Activated naive CD4-positive, alpha-beta T cell treated with anti-CD3 and anti-CD28 coated beads, Interleukin-2, amount 10 ng/mL, durations not matched to agents 7 days and 5 days (primary cell): ENCODE data around the gene TGFB1I1.
"Not testable (repeated sequence)": the region's sequence is repeated elsewhere in the genome, so short reads cannot be mapped to it uniquely, and the experiment has no call there.

ENCODE experiments used
- CTCF ChIA-PET: fragments of 350-600 bp; sonication (Branson Sonifier 250); formaldehyde crosslinking; loops from one replicate; lab custom pipeline; 2021; ENCODE audit warnings: antibody characterized with exemption; lab: Charles Lee
- DNase-seq: peaks from one replicate; pipeline ENCODE4 v3.0.0-alpha.2; 2020
- H3K27ac Mint-ChIP-seq: one replicate; pipeline ENCODE4 v1.8.0; 2021; ENCODE audit warnings: mild to moderate bottlenecking, moderate library complexity, mixed read lengths
- H3K27me3 Mint-ChIP-seq: one replicate; pipeline ENCODE4 v1.8.0; 2021; ENCODE audit warnings: mild to moderate bottlenecking, mixed read lengths
- H3K36me3 Mint-ChIP-seq: one replicate; pipeline ENCODE4 v1.8.0; 2021; ENCODE audit warnings: mixed read lengths
- H3K4me1 Mint-ChIP-seq: one replicate; pipeline ENCODE4 v1.8.0; 2021; ENCODE audit warnings: mixed read lengths
- H3K4me3 Mint-ChIP-seq: one replicate; pipeline ENCODE4 v1.8.0; 2021; ENCODE audit warnings: mild to moderate bottlenecking, moderate library complexity, mixed read lengths
- H3K9me3 Mint-ChIP-seq: one replicate; pipeline ENCODE4 v1.8.0; 2021; ENCODE audit warnings: mixed read lengths

TGFB1I1 gene

DNA sequence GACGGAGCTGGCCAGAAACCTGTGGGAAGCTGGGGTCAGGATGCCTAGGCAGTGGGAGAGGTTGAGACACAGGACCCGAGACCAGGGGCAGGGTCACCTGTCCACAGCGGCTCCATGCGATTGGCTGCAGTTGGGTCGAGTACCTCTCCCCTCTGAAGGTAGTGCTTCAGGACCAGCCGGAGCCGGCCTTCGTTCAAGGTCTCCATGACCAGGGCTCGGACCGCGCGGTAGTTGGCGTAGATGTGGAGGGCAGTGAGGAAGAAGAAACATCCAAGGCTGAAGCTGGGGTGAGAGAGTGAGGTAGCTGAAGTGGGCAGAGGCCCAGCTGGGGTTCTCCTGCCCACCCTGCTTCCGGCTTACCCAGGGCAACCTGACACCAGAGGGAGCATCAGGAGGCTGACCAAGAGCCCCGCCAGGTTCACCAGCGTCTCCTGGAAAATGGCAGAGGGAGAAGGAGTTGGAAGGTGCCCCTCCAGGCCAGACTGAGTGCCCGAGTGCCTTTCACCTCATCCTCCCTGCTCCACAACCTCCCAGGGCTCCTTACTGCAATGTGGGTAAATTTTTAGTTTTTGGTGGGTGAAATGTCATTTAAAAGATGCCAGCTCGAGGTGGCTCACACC lies 21.7 kb downstream of the TGFB1I1 start:
- Mint-ChIP-seq H3K27ac (no peak overlapping the region), H3K4me3 (no peak overlapping the region)

DNA sequence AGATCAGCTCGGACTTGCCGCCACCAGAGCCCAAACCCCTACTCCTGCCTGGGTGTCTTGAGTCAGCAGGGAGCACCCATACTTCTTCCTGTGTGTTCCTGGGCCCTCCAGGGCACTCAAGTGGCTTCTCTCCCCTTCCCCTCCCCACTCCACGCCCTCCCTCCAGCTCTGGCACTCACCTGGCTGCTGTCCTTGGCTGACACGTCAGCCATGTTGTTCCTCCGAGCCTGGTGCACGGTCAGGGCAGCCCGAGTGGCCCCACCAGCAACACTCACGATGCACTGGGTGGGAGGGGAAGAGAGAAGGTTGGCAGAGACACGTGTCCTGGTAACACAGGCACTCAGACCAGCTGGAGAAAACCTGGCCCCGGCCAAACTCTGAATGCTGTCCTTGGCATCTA lies 24.7 kb downstream of the TGFB1I1 start:
- Mint-ChIP-seq H3K9me3 (no peaks in the 10 kb centered on the region), H3K4me3 (no peak overlapping the region), H3K36me3 (peaks cover 14% of the 10 kb centered on the region), H3K27ac (no peak overlapping the region), H3K27me3 (no peaks in the 10 kb centered on the region), H3K4me1 (no peaks in the 10 kb centered on the region)
- CTCF ChIA-PET = no interaction called here
- DNase-seq = no peak

More for the DNA sequence above, 21.7 kb downstream of the TGFB1I1 start:
- H3K9me3 Mint-ChIP-seq = no peaks in the 10 kb centered on the region
- H3K27me3 Mint-ChIP-seq = no peaks in the 10 kb centered on the region
- peaks cover 7% of the 10 kb centered on the region for H3K36me3 Mint-ChIP-seq
- no peak for DNase-seq
- H3K4me1 Mint-ChIP-seq = peaks cover 3% of the 10 kb centered on the region
- CTCF ChIA-PET = no interaction called here

DNA sequence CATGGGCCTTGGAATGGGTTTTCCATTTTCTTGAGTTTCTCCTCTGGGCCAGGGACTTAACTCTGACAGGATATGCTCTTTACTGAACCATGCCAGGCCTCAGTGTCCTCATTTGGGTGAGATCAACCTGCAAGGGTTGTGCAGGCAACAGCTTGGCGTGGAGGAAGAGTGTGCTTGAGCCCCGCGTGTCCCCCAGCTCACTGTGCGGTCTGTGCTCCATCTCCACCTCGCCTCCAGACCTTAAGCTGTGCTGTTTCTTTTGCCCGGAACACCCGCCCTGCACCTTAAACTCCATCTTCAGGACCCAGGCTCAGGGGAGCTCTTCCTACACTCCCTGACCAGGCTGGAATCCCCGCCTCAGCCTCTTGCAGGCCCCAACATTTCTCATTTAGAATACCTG lies 26.5 kb downstream of the TGFB1I1 start:
- no peaks in the 10 kb centered on the region for H3K27me3 Mint-ChIP-seq
- H3K4me1 Mint-ChIP-seq = no peaks in the 10 kb centered on the region
- CTCF ChIA-PET = interaction anchor here (1.2 kb wide), 1 partner anchor 8 kb away, joined by 3 read pairs; no protein-coding TSS in a partner anchor
- H3K36me3 Mint-ChIP-seq = peaks cover 10% of the 10 kb centered on the region
- H3K4me3 Mint-ChIP-seq = no peak overlapping the region
- no peaks in the 10 kb centered on the region for H3K9me3 Mint-ChIP-seq
- no peak overlapping the region for H3K27ac Mint-ChIP-seq
- no peak for DNase-seq

DNA sequence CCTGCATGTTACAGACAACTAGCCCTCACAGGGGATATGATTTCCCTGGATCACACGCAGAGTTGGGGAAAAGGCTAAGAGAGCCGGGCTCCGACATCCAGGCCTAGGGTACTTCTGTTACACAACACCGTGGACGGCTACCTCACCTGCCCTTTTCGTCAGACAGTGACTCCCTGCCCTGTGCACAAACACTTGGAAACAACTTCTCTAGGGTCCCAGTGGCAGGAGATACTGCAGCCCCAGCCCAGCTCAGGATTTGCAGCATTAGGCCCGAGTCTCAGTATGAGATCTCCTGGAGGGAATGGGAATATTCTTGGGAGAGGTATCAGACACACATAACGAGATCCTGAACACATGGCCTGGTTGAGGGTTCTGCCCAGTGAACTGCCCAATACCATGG lies 28.0 kb downstream of the TGFB1I1 start:
- H3K27ac Mint-ChIP-seq = no peak overlapping the region
- no peaks in the 10 kb centered on the region for H3K27me3 Mint-ChIP-seq
- CTCF ChIA-PET = interaction anchor here (1.3 kb wide), 1 partner anchor 12 kb away, joined by 3 read pairs; no protein-coding TSS in a partner anchor
- no peak overlapping the region for H3K4me3 Mint-ChIP-seq
- peaks cover 12% of the 10 kb centered on the region for H3K4me1 Mint-ChIP-seq
- no peaks in the 10 kb centered on the region for H3K9me3 Mint-ChIP-seq
- H3K36me3 Mint-ChIP-seq = peaks cover 14% of the 10 kb centered on the region
- no peak for DNase-seq

DNA sequence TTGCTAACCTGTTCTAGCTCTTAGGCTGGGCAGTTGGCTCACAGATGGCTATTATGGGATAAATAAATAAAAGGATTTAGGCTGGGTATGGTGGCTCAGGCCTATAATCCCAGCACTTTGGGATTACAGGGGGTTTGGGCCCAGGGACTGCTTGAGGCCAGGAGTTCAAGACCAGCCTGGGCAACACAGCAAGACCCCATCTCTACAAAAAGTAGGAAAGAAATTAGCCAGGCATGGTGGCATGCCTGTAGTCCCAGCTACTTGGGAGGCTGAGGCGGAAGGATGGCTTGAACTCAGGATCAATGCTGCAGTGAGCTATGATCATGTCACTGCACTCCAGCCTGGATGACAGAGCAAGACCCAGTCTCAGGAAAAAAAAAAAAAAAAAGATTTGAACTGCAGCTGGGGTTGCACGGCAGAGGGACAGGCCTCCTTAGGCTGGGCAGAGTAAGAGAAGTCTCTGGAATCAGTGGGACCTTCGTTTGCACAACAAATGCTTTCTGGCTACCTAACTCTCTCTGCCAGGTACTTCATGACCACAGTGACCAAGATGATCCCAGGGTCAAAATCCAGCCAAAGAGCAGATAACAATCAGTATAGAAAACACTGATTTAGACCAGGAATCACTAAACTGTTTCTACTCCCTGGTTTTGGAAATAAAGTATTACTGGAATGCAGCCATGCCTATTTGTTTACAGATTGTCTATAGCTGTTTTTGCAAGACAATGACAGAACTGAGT lies 29.4 kb downstream of the TGFB1I1 start:
- H3K4me3 Mint-ChIP-seq = no peak overlapping the region
- CTCF ChIA-PET = no interaction called here
- H3K36me3 Mint-ChIP-seq = peaks cover 18% of the 10 kb centered on the region
- H3K9me3 Mint-ChIP-seq = no peaks in the 10 kb centered on the region
- H3K27me3 Mint-ChIP-seq = no peaks in the 10 kb centered on the region
- DNase-seq = no peak
- H3K27ac Mint-ChIP-seq = no peak overlapping the region
- peaks cover 26% of the 10 kb centered on the region for H3K4me1 Mint-ChIP-seq

DNA sequence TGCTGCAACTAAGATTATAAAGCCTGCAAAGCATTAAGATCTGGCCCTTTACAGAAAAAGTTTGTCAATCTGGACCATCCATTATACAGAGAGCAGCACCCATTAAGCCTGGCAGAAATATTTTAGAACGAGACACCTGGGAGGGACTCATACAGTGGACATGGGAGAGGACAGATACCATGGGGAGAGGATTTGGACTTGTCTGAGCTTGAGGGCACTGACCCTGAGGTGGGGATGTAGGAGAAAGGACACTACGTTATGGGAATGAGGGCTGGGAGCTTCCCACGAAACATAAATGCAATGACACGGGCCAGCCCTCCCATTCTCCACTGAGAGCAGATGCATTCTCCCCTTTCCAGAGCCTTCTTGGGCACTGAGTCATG lies 30.0 kb downstream of the TGFB1I1 start:
- H3K27ac Mint-ChIP-seq = no peak overlapping the region
- CTCF ChIA-PET = no interaction called here
- no peak for DNase-seq

DNA sequence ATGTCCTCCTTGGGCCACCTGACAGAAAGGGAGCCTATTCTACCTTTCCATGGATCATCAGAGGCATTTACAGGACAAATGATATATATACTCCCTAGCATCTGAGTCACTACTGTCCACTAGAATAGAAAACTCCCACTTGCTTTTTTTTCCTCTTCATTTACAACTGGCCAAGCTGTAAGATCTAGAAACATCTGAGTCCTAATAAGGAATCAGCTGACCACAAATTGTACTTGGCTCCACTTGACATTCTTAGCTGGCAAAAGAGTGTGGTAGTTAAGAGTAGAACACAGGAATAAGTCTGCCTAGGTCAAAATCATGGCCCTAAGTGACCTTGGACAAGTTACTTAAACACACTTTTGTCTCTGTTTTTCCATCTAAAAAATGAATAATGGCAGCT lies 31.0 kb downstream of the TGFB1I1 start:
- CTCF ChIA-PET = no interaction called here
- Mint-ChIP-seq H3K36me3 (peaks cover 17% of the 10 kb centered on the region), H3K9me3 (no peaks in the 10 kb centered on the region), H3K27ac (no peak overlapping the region), H3K4me3 (no peak overlapping the region), H3K27me3 (no peaks in the 10 kb centered on the region), H3K4me1 (peaks cover 38% of the 10 kb centered on the region)
- no peak for DNase-seq

More for the DNA sequence above, 30.0 kb downstream of the TGFB1I1 start:
- no peak overlapping the region for H3K4me3 Mint-ChIP-seq
- peaks cover 18% of the 10 kb centered on the region for H3K36me3 Mint-ChIP-seq
- H3K4me1 Mint-ChIP-seq = peaks cover 31% of the 10 kb centered on the region
- H3K27me3 Mint-ChIP-seq = no peaks in the 10 kb centered on the region
- no peaks in the 10 kb centered on the region for H3K9me3 Mint-ChIP-seq

DNA sequence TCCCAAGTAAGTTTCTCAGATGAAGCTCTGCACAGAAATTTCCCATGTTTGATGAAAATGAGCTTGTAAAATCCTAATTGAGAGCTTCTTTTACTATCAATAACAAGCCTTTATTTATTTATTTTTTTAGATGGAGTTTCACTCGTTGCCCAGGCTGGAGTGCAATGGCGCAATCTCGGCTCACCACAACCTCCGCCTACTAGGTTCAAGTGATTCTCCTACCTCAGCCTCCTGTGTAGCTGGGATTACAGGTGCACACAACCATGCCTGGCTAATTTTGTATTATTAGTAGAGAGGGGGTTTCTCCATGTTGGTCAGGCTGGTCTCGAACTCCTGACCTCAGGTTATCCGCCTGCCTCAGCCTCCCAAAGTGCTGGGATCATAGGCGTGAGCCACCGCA lies 31.6 kb downstream of the TGFB1I1 start:
- H3K36me3 Mint-ChIP-seq = peaks cover 21% of the 10 kb centered on the region
- H3K4me1 Mint-ChIP-seq = peaks cover 41% of the 10 kb centered on the region
- CTCF ChIA-PET, H3K9me3 Mint-ChIP-seq, H3K27me3 Mint-ChIP-seq, H3K27ac Mint-ChIP-seq, DNase-seq, H3K4me3 Mint-ChIP-seq: not testable (repeated sequence)

DNA sequence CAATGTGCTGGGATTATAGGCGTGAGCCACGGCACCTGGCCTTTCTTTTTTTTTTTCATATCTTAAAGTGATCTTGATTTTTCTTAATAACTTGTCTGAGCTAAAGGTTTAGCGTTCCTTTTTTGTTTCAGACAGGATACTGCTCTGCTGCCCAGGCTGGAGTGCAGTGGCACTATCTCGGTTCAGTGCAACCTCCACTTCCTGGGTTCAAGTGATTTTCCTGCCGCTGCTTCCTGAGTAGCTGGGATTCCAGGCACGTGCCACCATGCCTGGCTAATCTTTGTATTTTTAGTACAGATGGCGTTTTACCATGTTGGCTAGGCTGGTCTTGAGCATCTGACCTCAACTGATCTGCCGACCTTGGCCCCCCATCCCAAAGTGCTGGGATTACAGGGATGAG lies 32.2 kb downstream of the TGFB1I1 start:
- no peak for DNase-seq
- H3K27me3 Mint-ChIP-seq = no peaks in the 10 kb centered on the region
- H3K36me3 Mint-ChIP-seq = peaks cover 21% of the 10 kb centered on the region
- no peak overlapping the region for H3K4me3 Mint-ChIP-seq
- H3K4me1 Mint-ChIP-seq = peaks cover 47% of the 10 kb centered on the region
- CTCF ChIA-PET = no interaction called here
- H3K9me3 Mint-ChIP-seq = no peaks in the 10 kb centered on the region
- no peak overlapping the region for H3K27ac Mint-ChIP-seq

DNA sequence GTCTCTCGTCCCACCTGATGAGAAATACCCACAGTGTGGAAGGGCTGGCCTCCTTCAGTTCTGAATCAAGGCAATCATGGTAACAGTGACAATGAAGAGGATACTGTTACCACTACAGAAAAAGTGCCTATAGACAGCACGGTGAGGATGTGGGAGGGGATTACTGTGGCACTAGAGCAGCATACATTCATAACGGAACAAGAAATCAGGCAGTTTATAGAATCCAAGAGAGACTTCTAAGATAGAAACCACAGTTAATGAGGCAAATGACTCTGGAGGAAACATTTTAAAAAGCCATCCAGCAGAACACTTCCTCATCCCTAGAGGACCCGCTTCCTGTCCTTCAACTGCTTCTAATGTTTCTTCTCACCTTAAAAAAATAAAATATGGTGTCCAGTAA lies 33.5 kb downstream of the TGFB1I1 start:
- Mint-ChIP-seq H3K4me1 (peaks cover 54% of the 10 kb centered on the region), H3K9me3 (no peaks in the 10 kb centered on the region), H3K4me3 (no peak overlapping the region), H3K36me3 (peaks cover 17% of the 10 kb centered on the region), H3K27ac (peak overlapping the region; percentile 20), H3K27me3 (no peaks in the 10 kb centered on the region)
- CTCF ChIA-PET = no interaction called here
- no peak for DNase-seq

DNA sequence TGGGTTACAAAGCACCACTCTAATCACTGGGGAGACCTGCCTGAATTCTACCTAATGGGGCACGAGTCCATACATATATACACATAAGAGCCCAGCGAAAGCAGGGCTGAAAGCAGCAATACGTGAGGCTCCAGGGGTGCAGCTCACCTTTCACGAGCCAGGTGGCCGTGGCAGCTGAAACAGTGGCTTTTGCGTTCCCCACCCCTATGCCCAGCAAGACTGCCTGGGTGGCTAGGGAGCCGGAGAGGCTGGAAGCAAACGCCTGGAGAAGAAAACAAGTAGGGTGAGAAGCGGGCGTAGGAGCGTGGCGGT lies 35.6 kb downstream of the TGFB1I1 start:
- H3K4me3 Mint-ChIP-seq = peak overlapping the region; percentile 94
- H3K36me3 Mint-ChIP-seq = peaks cover 17% of the 10 kb centered on the region
- peaks cover 55% of the 10 kb centered on the region for H3K4me1 Mint-ChIP-seq
- H3K9me3 Mint-ChIP-seq = peaks cover 3% of the 10 kb centered on the region
- DNase-seq = no peak
- H3K27me3 Mint-ChIP-seq = no peaks in the 10 kb centered on the region
- peak overlapping the region; percentile 94 for H3K27ac Mint-ChIP-seq
- CTCF ChIA-PET = interaction anchor here (1.0 to 1.5 kb wide), 3 partner anchors 25 to 50 kb away, joined by 3 read pairs; no protein-coding TSS in a partner anchor

DNA sequence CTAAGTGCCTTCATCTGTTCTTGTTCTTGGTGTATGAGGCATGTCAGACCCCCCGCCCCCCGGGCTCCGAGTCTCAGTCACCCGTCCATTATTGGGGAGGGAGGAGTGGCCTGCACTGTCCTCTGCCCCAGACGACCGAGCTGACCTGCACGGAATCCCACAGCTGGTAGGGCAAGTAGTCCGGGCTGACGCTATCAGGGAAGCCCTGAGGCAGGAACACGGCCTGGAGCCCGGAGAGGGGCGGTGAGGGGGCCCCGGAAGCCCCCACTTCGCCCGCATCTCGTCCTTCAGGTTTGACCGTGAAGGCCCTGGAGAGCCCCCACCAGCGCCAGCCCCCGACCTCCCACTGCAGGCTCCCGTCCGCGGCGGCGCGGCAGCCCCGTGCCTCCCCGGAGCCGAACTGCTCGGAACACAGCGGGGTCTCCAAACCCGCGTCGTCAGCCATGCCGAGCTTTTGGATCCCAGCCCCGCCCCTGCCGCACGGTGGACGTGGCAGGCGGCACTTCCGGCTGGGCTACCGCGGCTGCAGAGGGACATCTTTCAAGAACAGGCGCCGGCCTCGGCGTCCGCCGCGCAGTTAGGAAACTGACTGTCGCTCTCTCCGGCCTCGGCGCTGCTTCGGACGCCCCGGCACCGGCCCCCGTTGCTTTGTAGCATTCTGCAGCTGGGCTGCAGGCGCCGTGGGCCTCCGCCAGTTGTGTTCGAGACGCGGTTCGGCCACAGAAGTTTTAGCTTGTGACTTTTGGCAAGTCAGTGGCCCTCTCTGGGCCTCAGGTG lies 36.2 kb downstream of the TGFB1I1 start, which contains the start of gene RUSF1:
RUSF1 (minus strand) TSS at position 463 of the 777 bp plus-strand sequence; CDS start at position 445, 18 bp downstream.
- peaks cover 17% of the 10 kb centered on the region for H3K36me3 Mint-ChIP-seq
- peak; percentile 92 for DNase-seq
- no peaks in the 10 kb centered on the region for H3K27me3 Mint-ChIP-seq
- peaks cover 6% of the 10 kb centered on the region for H3K9me3 Mint-ChIP-seq
- peak within 1 kb of the TSS; percentile 94 for H3K4me3 Mint-ChIP-seq
- H3K27ac Mint-ChIP-seq = peak within 1 kb of the TSS; percentile 94
- CTCF ChIA-PET = interaction anchor here (0.8 to 1.5 kb wide), 4 partner anchors 46 to 188 kb away, joined by 3 to 4 read pairs (median 3); partner anchors contain the start of gene ARMC5
- H3K4me1 Mint-ChIP-seq = peaks cover 55% of the 10 kb centered on the region

DNA sequence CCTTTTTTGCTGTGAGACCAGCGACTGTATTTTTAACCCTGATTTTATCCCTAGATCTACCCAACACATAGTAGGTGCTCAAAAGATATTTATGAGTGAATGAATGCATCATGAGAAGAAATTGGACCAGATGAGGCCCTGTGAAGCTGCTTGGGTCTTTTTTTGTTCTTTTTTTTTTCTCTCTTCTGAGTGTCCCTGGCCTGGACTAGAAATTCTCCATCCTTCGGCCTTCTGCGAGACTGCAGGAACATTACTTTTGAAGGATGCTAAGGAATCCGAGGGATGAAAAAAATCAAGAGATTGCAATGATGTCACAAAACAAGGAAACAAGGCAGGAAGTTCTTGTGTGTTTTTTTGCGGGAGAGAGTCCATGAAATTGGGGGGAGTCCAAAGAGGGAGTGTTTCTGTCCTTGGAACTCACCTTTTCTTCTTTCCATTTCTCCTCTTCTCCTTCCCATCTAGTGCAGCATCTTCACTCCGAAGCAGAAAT lies 36.8 kb downstream of the TGFB1I1 start:
- Mint-ChIP-seq H3K4me3 (peak overlapping the region; percentile 94), H3K4me1 (peaks cover 55% of the 10 kb centered on the region), H3K27me3 (no peaks in the 10 kb centered on the region), H3K36me3 (peaks cover 17% of the 10 kb centered on the region), H3K27ac (peak overlapping the region; percentile 94), H3K9me3 (peaks cover 6% of the 10 kb centered on the region)
- CTCF ChIA-PET = interaction anchor here (0.8 to 1.5 kb wide), 4 partner anchors 46 to 188 kb away, joined by 3 to 4 read pairs (median 3); partner anchors contain the start of gene ARMC5
- no peak for DNase-seq

DNA sequence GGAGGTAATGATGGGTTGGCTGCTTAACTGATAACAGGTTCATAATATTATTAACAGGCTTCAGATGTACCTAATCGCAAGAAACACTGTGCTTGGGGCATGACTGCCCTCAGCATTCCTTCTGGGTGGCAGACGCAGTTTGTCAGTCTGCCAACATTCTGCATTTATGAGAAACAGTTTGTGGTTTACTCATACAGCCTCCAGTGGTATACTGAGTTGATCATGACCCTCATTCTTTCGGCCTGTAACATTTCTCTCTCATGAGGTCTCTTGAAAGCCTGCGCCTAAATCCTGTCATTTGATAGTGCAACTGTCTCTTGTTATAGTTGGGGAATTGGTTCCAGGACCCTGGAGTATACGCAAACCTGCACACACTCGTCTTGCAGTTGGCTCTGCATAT lies 41.2 kb downstream of the TGFB1I1 start:
- CTCF ChIA-PET = no interaction called here
- no peak for DNase-seq
- Mint-ChIP-seq H3K27me3 (peaks cover 4% of the 10 kb centered on the region), H3K9me3 (peaks cover 15% of the 10 kb centered on the region), H3K36me3 (peaks cover 6% of the 10 kb centered on the region), H3K4me3 (no peak overlapping the region), H3K27ac (no peak overlapping the region), H3K4me1 (peaks cover 17% of the 10 kb centered on the region)
